Endometrial microvascular endothelial cells (primary cell): ENCODE data around the gene SYT9. TPM values are rescaled to one million over a fixed set of nuclear protein-coding genes. Genes with fewer than 3 reads are reported as not detected.

Experiments
- in situ Hi-C: cut with HindIII; loops from 2 replicates; pipeline ENCODE4 v1.10.0; 2017; ENCODE audit warnings: low sequenced_read_pairs, low pct_unique_long_range_greater_than_20kb; ENCODE audit errors: inconsistent ontology term
- total RNA-seq: library from RNA; depleted of rRNA; stranded (reverse); fragments of >200 nt; gene quantifications from one replicate; pipeline ENCODE4 v1.2.3, GENCODE V29; 2015; ENCODE audit errors: inconsistent ontology term

SYT9 gene
- total RNA-seq, 1 donor from 2014 or later, result 1.8 TPM

GRCh38 chr11:7487360-7487759, 235.7 kb downstream of the SYT9 start:
- in situ Hi-C loops, result no loop called here

- in situ Hi-C loops, result no loop called here
These were observed 237.0 kb downstream of the SYT9 start for GRCh38 chr11:7488681-7489080.

- in situ Hi-C loops, result no loop called here
These were observed 237.7 kb downstream of the SYT9 start for GRCh38 chr11:7489376-7489775.

- in situ Hi-C loops, result no loop called here
These were observed 238.3 kb downstream of the SYT9 start for GRCh38 chr11:7490054-7490453.

- in situ Hi-C loops, result no loop called here
These were observed 238.8 kb downstream of the SYT9 start for GRCh38 chr11:7490535-7490934.

- in situ Hi-C loops, result no loop called here
These were observed 240.5 kb downstream of the SYT9 start for GRCh38 chr11:7492253-7492652.

GRCh38 chr11:7493670-7494069, 242.0 kb downstream of the SYT9 start:
- in situ Hi-C loops, result no loop called here

- in situ Hi-C loops, result no loop called here
These were observed 242.5 kb downstream of the SYT9 start for GRCh38 chr11:7494086-7494745.

GRCh38 chr11:7495882-7496551, 244.3 kb downstream of the SYT9 start:
- in situ Hi-C loops, result no loop called here

GRCh38 chr11:7498193-7498592, 246.5 kb downstream of the SYT9 start:
- in situ Hi-C loops, result no loop called here

GRCh38 chr11:7499081-7499480, 247.4 kb downstream of the SYT9 start:
- in situ Hi-C loops, result no loop called here

- in situ Hi-C loops, result no loop called here
These were observed 248.5 kb downstream of the SYT9 start for GRCh38 chr11:7500251-7500650.

GRCh38 chr11:7501251-7501650, 249.5 kb downstream of the SYT9 start:
- in situ Hi-C loops, result no loop called here

- in situ Hi-C loops, result no loop called here
These were observed 250.2 kb downstream of the SYT9 start for GRCh38 chr11:7501894-7502293.

GRCh38 chr11:7506243-7506642, 254.5 kb downstream of the SYT9 start:
- in situ Hi-C loops, result no loop called here

GRCh38 chr11:7508087-7508486, 256.4 kb downstream of the SYT9 start:
- in situ Hi-C loops, result no loop called here

GRCh38 chr11:7509966-7510365, 258.3 kb downstream of the SYT9 start:
- in situ Hi-C loops, result no loop called here

GRCh38 chr11:7511401-7511800, 259.7 kb downstream of the SYT9 start:
- in situ Hi-C loops, result no loop called here

GRCh38 chr11:7512525-7513233, 261.0 kb downstream of the SYT9 start:
- in situ Hi-C loops, result no loop called here
